GM12865 (cell line): ENCODE results near the gene SETD3.

Experiments used
- DNase-seq: peaks from one replicate; pipeline ENCODE4 v3.0.0; 2010; ENCODE audit warnings: low read depth
- H3K4me3 ChIP-seq: 2 replicates; pipeline ENCODE4 v1.5.1; 2011; ENCODE audit warnings: mild to moderate bottlenecking, low read depth, low read length, control low read depth
- TF ChIP-seq, protein P1 (sequence below): IDR thresholded peaks from 2 replicates; pipeline ENCODE4 v1.5.1; 2011; ENCODE audit warnings: low read length, control low read depth, low read depth, inconsistent platforms; ENCODE audit not compliant: insufficient read depth; ENCODE audit errors: missing control alignments

The SETD3 gene

DNA sequence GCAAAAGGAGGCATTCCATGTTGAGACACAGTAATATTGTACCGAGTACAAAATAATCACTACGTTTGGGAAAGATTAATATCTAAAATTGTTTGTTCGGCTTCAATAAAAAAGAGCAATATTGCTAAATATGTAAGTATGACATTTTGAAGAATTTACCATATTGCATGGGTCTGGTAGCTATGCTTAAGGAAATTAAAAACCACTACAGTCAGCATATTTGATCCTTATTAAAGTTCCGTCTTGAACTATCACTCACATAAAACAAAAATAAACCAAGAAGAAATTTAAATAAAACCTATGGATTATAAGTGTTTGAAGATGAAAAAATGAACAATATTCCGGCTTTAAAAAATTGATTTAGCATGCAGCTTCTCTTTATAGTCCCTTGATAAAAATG is 63.8 kb downstream of the SETD3 start:
- TF ChIP-seq, protein P1, sequence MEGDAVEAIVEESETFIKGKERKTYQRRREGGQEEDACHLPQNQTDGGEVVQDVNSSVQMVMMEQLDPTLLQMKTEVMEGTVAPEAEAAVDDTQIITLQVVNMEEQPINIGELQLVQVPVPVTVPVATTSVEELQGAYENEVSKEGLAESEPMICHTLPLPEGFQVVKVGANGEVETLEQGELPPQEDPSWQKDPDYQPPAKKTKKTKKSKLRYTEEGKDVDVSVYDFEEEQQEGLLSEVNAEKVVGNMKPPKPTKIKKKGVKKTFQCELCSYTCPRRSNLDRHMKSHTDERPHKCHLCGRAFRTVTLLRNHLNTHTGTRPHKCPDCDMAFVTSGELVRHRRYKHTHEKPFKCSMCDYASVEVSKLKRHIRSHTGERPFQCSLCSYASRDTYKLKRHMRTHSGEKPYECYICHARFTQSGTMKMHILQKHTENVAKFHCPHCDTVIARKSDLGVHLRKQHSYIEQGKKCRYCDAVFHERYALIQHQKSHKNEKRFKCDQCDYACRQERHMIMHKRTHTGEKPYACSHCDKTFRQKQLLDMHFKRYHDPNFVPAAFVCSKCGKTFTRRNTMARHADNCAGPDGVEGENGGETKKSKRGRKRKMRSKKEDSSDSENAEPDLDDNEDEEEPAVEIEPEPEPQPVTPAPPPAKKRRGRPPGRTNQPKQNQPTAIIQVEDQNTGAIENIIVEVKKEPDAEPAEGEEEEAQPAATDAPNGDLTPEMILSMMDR: no peak
- no peak for DNase-seq

GRCh38 chr14:99415496-99416281 is 65.0 kb downstream of the SETD3 start:
- TF ChIP-seq, protein P1: peak; percentile 75
- peak; percentile 86 for DNase-seq
- no peak overlapping the region for H3K4me3 ChIP-seq

More for the DNA sequence above, 63.8 kb downstream of the SETD3 start:
- H3K4me3 ChIP-seq: no peak overlapping the region

DNA sequence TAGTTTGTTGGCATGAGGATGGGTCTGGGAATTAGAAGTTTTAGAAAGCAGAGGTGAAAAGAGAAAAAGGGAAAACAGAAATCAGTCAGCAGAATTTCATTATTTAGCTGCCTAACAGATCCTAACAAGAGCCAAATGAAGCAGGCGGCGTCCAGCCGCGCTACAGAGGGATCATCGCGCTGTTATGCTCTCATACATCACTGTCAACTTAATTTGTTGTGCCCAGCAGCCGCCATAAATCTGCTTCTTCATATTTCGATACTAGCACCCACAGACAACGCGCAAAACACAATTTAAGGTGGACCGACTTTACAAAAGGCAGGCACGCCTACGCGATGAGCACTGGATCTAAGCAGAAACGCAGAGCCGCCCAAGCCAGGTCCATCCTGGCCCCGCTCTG is 66.7 kb downstream of the SETD3 start:
- TF ChIP-seq, protein P1: no peak
- H3K4me3 ChIP-seq: no peak overlapping the region
- no peak for DNase-seq

DNA sequence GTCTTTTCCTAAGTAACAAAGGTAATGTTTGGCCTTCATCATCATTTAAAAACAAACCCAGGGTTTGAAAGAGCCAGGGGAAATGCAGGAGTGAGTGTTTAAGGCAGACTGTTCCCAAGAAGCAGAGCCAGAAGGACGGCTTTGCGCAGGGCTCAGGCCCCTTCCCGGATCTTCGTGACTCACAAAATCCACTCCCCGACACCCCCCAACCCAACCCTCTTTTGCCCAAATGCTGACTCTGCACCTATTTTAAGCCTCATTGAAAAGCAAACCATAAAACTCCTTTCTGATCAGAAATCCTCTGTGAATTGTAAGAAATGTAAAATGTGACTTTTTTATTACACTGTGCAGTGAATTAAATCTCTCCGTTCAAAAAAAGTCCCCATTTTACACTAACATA is 67.5 kb downstream of the SETD3 start:
- no peak for DNase-seq
- no peak overlapping the region for H3K4me3 ChIP-seq
- TF ChIP-seq, protein P1: no peak

DNA sequence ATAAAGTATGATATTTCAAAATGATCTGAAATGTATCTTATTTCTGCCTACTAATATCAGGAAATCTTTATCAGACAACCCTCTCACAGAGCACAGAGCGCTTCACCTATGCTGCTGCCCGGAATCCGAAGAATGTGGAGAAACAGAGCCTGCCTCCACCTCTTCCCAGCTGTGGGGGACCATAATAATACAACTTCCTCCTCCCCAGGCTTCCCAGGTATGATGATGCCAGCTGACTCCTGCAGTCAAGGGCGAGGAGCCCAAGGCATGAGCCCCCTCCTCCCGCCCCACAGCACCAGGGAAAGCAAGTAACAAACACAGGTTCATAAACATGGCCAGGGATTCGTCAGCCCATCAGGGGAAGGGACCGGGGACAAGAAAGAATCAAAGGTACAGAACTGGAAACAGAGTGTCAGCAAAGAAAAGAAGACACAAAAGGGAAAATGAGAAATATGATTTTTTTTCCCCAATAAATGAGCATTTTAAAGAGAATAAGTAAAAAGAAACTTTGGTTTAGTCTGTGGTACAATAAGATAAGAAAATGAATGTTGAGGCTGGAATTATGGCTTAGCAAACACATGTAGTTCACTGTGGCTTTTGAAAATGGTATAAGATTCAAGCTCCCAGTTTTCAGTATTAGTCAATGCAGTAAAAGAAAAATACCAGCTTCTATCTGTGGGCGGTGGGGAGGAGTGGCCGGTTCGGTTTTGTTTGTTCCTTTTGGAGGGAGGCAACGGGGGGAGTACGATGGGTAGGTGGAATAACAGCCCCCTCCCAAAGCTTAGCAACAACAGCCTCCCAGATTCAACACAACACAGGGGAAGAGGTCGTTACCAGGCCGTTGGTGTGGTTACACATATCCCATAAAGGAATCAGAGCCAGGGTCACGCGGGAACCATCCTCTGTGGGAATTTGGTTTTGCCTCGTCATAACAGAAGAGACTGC is 68.3 kb downstream of the SETD3 start:
- TF ChIP-seq, protein P1: no peak
- H3K4me3 ChIP-seq: no peak overlapping the region
- no peak for DNase-seq

DNA sequence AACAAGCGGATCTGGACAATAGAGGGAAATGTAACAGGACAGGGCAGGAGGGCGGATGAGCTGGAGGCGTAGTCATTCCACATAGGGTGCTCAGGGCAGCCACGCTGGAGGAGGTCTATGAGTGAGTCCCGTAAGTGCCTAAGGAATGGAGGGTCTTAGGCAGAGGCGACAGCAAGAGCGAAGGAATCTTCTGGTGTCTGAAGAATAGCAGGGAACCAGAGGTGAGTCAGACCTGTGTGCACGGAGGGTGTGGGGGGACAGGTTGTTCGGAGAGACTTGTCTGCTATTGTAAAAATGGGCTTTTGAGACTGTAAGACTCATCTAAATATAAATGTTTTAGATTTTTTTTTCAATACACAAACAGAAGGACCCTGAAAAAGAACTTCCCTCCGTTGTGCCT is 70.6 kb downstream of the SETD3 start:
- TF ChIP-seq, protein P1: no peak
- no peak for DNase-seq

GRCh38 chr14:99408971-99409289 is 71.7 kb downstream of the SETD3 start:
- H3K4me3 ChIP-seq: no peak overlapping the region
- TF ChIP-seq, protein P1: no peak
- DNase-seq: no peak

More for the DNA sequence above, 70.6 kb downstream of the SETD3 start:
- H3K4me3 ChIP-seq: no peak overlapping the region
